ENCODE results near the gene NF1.

DNA sequence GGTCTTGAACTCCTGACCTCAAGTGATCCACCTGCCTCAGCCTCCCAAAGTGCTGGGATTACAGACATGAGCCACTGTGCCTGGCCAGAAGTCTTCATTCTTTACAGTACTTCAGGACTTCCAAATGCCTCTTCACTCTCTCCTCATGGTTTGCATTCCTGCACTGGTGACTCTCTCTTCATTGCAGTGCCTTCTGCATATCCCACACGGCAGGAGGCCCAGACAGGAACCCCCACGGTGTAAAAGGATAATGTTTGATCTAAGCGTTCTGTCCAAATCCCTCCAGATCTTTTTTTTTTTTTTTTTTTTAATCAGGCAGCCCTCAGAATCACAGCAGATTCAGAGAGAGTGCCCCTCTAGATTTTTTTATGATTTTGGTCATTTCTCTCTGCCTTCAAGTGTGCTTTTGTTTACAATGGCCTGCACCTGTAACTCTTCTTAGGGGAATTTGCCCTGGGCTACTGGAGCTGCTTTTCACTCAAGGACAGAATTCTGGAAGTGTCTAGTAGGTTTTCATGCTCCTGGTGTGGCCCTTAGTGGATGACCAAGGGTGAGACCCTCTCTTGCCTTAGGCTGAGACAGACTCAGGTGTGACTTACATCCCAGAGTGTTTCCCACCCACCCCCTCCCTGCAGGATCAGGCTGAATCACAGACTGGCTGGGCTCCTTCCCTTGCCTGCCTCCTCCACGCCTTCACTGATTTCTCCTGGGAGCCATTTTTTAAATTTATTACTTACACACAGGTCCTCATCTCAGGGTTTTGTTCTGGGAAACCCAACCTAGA lies 19.8 kb upstream of the NF1 start:
- TF ChIP-seq, protein P1, sequence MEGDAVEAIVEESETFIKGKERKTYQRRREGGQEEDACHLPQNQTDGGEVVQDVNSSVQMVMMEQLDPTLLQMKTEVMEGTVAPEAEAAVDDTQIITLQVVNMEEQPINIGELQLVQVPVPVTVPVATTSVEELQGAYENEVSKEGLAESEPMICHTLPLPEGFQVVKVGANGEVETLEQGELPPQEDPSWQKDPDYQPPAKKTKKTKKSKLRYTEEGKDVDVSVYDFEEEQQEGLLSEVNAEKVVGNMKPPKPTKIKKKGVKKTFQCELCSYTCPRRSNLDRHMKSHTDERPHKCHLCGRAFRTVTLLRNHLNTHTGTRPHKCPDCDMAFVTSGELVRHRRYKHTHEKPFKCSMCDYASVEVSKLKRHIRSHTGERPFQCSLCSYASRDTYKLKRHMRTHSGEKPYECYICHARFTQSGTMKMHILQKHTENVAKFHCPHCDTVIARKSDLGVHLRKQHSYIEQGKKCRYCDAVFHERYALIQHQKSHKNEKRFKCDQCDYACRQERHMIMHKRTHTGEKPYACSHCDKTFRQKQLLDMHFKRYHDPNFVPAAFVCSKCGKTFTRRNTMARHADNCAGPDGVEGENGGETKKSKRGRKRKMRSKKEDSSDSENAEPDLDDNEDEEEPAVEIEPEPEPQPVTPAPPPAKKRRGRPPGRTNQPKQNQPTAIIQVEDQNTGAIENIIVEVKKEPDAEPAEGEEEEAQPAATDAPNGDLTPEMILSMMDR (IDR thresholded peaks at IDR 0.05) = no peak
- TF ChIP-seq POLR2A (IDR thresholded peaks at IDR 0.05) = no peak
